Measurements from ENCODE around the gene MRM2.

MRM2 gene

GRCh38 chr7:2205036-2205780 is 36.8 kb downstream of the MRM2 start:
- TF ChIP-seq ZC3H10 (CRISPR knock-in tag; IDR thresholded peaks at IDR 0.05) = no peak
- no peak for TF ChIP-seq PATZ1 (CRISPR knock-in tag; IDR thresholded peaks at IDR 0.05; ENCODE audit: borderline replicate concordance)
- TF ChIP-seq CSDC2 (CRISPR knock-in tag; IDR thresholded peaks at IDR 0.05) = no peak
- no peak for TF ChIP-seq CREB5 (CRISPR knock-in tag; IDR thresholded peaks at IDR 0.05; ENCODE audit: low read depth)
- no peak for TF ChIP-seq ESRRG (CRISPR knock-in tag; IDR thresholded peaks at IDR 0.05)
- ATAC-seq = peak; percentile 1; the same call in 1 of the 3 replicates

- no peak for ATAC-seq
- TF ChIP-seq ARNTL (CRISPR knock-in tag; IDR thresholded peaks at IDR 0.05; ENCODE audit: borderline replicate concordance, low read depth) (no peak), PPARA (CRISPR knock-in tag; IDR thresholded peaks at IDR 0.05; ENCODE audit: borderline replicate concordance) (no peak), ZNF8 (CRISPR knock-in tag; IDR thresholded peaks at IDR 0.05) (no peak), ZNF70 (CRISPR knock-in tag; IDR thresholded peaks at IDR 0.05) (no peak)
These were observed 37.6 kb downstream of the MRM2 start for GRCh38 chr7:2204446-2204845.

GRCh38 chr7:2203766-2204300 is 38.2 kb downstream of the MRM2 start:
- ATAC-seq = peak; percentile 65
- TF ChIP-seq ZNF565 (CRISPR knock-in tag; conservative IDR thresholded peaks at IDR 0.05; ENCODE audit: low read depth) = no peak
- TF ChIP-seq ZC3H10 (CRISPR knock-in tag; IDR thresholded peaks at IDR 0.05) = no peak
- TF ChIP-seq ZNF70 (CRISPR knock-in tag; IDR thresholded peaks at IDR 0.05) = peak; percentile 59; the same call in 1 of the 2 replicates
- TF ChIP-seq ZFP3 (CRISPR knock-in tag; IDR thresholded peaks at IDR 0.05) = peak; percentile 31; the same call in 1 of the 2 replicates
- no peak for TF ChIP-seq SNAI2 (CRISPR knock-in tag; IDR thresholded peaks at IDR 0.05)

GRCh38 chr7:2202901-2203765 is 38.9 kb downstream of the MRM2 start:
- peak; percentile 81 for ATAC-seq
- TF ChIP-seq CSRNP3 (CRISPR knock-in tag; IDR thresholded peaks at IDR 0.05) = no peak
- TF ChIP-seq ZC3H10 (CRISPR knock-in tag; IDR thresholded peaks at IDR 0.05) = no peak
- TF ChIP-seq CREB5 (CRISPR knock-in tag; IDR thresholded peaks at IDR 0.05; ENCODE audit: low read depth) = no peak
- no peak for TF ChIP-seq SNAI2 (CRISPR knock-in tag; IDR thresholded peaks at IDR 0.05)
- TF ChIP-seq BACH2 (CRISPR knock-in tag; IDR thresholded peaks at IDR 0.05; ENCODE audit: borderline replicate concordance) = no peak
- no peak for TF ChIP-seq POU6F1 (CRISPR knock-in tag; IDR thresholded peaks at IDR 0.05; ENCODE audit: borderline replicate concordance, low read depth)
- no peak for TF ChIP-seq PPARA (CRISPR knock-in tag; IDR thresholded peaks at IDR 0.05; ENCODE audit: borderline replicate concordance)

- TF ChIP-seq ZNF70 (CRISPR knock-in tag; IDR thresholded peaks at IDR 0.05) = no peak
- TF ChIP-seq ZNF8 (CRISPR knock-in tag; IDR thresholded peaks at IDR 0.05) = no peak
- TF ChIP-seq CREB5 (CRISPR knock-in tag; IDR thresholded peaks at IDR 0.05; ENCODE audit: low read depth) = no peak
- TF ChIP-seq SNAI2 (CRISPR knock-in tag; IDR thresholded peaks at IDR 0.05) = no peak
- no peak for TF ChIP-seq ZC3H10 (CRISPR knock-in tag; IDR thresholded peaks at IDR 0.05)
- no peak for ATAC-seq
These were observed 39.6 kb downstream of the MRM2 start for GRCh38 chr7:2202361-2202761.
